CD4-positive, alpha-beta T cell treated with Interleukin-10 for 1 hour (primary cell): ENCODE measurements around the gene JMJD6.
"Not testable (repeated sequence)": the region's sequence is repeated elsewhere in the genome, so short reads cannot be mapped to it uniquely, and the experiment has no call there.

Source experiments
- DNase-seq: peaks from one replicate; pipeline ENCODE4 v3.0.0-alpha.2; 2020

JMJD6 gene

GRCh38 chr17:76715496-76715830, 10.9 kb downstream of the JMJD6 start:
- no peak for DNase-seq

GRCh38 chr17:76714822-76715495, 11.4 kb downstream of the JMJD6 start:
- peak; percentile 81 for DNase-seq

GRCh38 chr17:76714336-76714735, 12.1 kb downstream of the JMJD6 start:
- DNase-seq, result no peak

- DNase-seq, result no peak
Measured at GRCh38 chr17:76713765-76714164, 12.6 kb downstream of the JMJD6 start.

- DNase-seq, result not testable (repeated sequence)
Measured at GRCh38 chr17:76712321-76712720, 14.1 kb downstream of the JMJD6 start.

GRCh38 chr17:76710863-76711611, 15.4 kb downstream of the JMJD6 start, which contains the start of gene MXRA7:
Gene MXRA7, minus strand, starts transcription at chr17:76710965. Its CDS starts 19 bp downstream, at chr17:76710946.
- DNase-seq, result peak; percentile 66

- DNase-seq, result not testable (repeated sequence)
Measured at GRCh38 chr17:76709951-76710862, 16.2 kb downstream of the JMJD6 start.

- DNase-seq, result no peak
Measured at GRCh38 chr17:76709077-76709950, 17.1 kb downstream of the JMJD6 start.

- no peak for DNase-seq
Measured at GRCh38 chr17:76707985-76708807, 18.2 kb downstream of the JMJD6 start.

GRCh38 chr17:76706817-76707216, 19.6 kb downstream of the JMJD6 start:
- no peak for DNase-seq

- no peak for DNase-seq
Measured at GRCh38 chr17:76704805-76705204, 21.6 kb downstream of the JMJD6 start.

- no peak for DNase-seq
Measured at GRCh38 chr17:76702941-76703637, 23.3 kb downstream of the JMJD6 start.

- no peak for DNase-seq
Measured at GRCh38 chr17:76702076-76702475, 24.3 kb downstream of the JMJD6 start.

- no peak for DNase-seq
Measured at GRCh38 chr17:76701471-76701967, 24.9 kb downstream of the JMJD6 start.

GRCh38 chr17:76700617-76701470, 25.6 kb downstream of the JMJD6 start:
- peak; percentile 31 for DNase-seq

GRCh38 chr17:76700270-76700616, 26.2 kb downstream of the JMJD6 start:
- no peak for DNase-seq

GRCh38 chr17:76698466-76698977, 27.9 kb downstream of the JMJD6 start:
- not testable (repeated sequence) for DNase-seq

GRCh38 chr17:76697702-76698465, 28.5 kb downstream of the JMJD6 start:
- no peak for DNase-seq
